Muscle of arm (tissue), 12 donors: Measurements from ENCODE around the gene APEH. TPM values are rescaled to one million over a fixed set of nuclear protein-coding genes. Genes with fewer than 3 reads are reported as not detected.
"Not testable (repeated sequence)": the region's sequence is repeated elsewhere in the genome, so short reads cannot be mapped to it uniquely, and the experiment has no call there.

Source experiments
- DNase-seq: peaks from one replicate; pipeline ENCODE4 v3.0.0-alpha.2; 2013
- polyA plus RNA-seq, 12 donors: library from polyadenylated mRNA; unstranded; fragments of 120-200 nt; gene quantifications; one replicate each; pipeline ENCODE4 v1.2.1, GENCODE V29; 2013; ENCODE audit not compliant: insufficient read length in 12 of 12

Gene APEH
- polyA plus RNA-seq, 12 donors = 46.6 to 86.0 (median 62.3) TPM; not detected in 1

GRCh38 chr3:49666592-49666991 lies 7.6 kb upstream of the APEH start:
- no peak for DNase-seq

DNA sequence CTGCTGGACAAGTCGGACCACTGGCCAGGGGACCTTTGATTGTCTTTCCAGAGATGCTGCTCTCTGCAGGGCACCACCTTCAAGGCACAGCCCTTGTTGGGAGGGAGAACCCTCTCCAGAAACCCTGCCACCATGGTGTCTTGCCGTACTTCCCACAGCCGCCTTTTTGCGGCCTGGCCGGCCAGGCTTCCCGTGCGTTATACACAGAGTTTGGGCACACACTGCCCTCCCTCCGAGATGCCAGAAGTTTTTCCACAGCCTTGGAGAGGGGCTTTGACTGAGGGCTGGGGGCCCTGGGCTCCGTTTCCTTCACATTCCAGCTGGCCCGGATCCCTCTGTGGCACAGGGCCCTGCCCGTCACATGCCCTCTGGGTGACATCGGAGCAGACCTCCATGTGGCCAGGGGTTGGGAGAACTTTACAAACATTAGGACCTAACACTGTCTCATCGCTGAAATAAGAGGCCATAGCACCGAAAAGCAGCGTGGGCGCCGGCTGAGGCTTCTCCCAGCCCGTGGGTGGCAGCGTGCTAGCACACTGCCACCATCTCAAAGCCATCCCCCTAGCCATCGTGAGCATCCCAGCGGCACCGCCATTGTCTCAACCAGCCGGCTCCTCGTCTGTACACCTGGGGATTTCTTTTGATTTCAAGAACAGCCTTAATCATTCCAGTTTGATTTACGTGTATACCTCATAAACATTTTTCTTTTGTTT lies 6.3 kb upstream of the APEH start:
- DNase-seq = no peak

DNA sequence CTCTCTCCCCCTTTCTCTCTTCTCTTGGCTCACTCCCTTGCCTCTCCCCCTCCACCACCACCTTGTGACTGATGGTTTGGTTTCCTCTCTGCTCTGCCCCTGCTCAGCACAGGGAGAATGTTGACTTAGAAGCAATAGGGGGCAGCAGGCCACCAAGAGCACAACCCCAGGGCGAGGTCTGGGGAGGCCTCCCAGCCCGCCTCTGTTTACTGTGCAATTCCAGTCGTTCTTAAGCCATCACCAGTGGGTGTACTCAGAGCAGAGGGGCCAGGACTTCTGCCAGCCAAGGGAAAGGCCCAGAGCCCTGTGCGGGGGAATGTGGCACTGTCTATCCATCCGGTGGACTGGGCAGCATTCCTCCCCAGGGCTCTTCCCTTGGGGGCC lies 5.7 kb upstream of the APEH start:
- no peak for DNase-seq

DNA sequence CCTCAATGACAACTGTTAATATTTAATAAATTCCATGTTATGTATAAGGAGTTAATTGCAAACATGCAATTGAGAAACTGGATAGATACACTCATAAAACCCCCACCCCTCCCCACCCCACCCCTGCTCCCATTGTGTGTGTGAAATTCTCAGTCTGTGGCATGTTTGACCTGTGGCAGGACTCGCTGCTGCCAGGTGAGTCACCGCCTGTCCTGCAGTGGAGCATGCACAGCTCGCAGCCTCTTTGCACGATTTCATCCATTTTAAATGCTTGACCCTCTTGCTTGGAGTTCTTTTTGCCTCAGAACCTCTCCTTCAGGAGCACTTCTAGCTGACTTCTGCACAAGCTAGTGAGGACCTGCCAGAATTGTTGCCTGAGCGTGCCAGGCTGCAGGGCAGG lies 5.3 kb upstream of the APEH start:
- DNase-seq = no peak

GRCh38 chr3:49669352-49669751 lies 4.8 kb upstream of the APEH start:
- DNase-seq = no peak

DNA sequence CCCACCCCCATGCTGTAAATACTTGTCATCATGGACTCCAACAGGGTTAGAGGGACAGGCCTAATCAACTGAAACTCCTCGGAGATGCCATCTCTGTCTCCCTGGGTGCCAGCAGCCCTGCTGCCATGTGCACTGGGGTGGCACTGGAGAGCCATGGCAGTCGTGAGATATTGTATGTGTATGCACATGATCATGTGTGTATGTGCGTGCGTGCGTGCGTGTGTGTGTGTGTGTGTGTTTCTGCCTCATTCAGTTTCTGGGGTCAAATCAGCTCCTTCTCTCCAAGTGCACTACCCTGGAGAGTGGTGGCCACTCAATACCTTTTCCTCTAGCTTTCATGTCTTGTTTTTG lies 3.2 kb upstream of the APEH start:
- DNase-seq = no peak

GRCh38 chr3:49671291-49672288 lies 2.6 kb upstream of the APEH start:
- peak; percentile 63 for DNase-seq

DNA sequence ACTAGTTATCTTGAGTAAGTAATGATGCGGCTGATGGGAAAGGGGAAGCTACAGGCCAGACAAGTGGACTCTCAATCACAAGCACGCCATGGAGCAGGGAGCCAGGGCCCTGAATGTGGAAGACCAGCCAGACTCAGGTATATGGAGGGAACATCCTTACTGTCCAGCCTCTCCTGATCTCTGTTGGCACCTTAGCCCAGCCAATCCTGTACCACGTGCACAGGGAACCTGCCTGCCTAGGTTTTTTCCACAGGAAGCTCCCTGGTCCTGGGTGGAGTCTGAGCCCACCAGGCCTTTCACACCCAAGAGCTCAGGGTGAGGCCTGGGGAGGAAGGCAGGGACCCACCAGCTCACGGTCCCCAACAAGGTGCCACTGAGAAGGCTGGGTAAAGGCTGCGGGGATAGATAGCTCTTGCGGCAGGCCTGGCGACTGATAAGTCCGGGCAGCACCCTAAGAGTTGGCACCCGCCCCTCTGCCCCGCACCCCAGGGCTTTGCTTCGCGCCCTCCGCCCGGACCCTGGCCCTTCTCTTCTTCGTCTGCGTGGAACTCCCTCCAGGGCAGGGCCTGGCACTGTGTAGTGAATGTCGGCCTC lies 933 bp upstream of the APEH start:
- DNase-seq = no peak

GRCh38 chr3:49674497-49674983 lies 389 bp downstream of the APEH start:
- DNase-seq = peak; percentile 13

DNA sequence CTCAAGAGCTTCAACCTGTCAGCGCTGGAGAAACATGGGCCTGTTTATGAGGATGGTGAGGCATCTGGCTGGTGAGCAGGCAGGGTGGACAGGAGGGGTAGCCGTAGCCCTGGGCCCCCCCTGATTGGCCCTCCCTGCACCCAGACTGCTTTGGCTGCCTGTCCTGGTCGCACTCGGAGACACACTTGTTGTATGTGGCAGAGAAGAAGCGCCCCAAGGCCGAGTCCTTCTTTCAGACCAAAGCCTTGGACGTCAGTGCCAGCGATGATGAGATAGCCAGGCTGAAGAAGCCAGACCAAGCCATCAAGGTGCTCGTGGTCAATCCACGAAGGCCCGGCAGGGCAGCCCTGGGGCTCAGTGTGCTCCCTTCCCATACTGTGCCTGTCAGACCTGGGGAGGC lies 1.8 kb downstream of the APEH start:
- DNase-seq = no peak

DNA sequence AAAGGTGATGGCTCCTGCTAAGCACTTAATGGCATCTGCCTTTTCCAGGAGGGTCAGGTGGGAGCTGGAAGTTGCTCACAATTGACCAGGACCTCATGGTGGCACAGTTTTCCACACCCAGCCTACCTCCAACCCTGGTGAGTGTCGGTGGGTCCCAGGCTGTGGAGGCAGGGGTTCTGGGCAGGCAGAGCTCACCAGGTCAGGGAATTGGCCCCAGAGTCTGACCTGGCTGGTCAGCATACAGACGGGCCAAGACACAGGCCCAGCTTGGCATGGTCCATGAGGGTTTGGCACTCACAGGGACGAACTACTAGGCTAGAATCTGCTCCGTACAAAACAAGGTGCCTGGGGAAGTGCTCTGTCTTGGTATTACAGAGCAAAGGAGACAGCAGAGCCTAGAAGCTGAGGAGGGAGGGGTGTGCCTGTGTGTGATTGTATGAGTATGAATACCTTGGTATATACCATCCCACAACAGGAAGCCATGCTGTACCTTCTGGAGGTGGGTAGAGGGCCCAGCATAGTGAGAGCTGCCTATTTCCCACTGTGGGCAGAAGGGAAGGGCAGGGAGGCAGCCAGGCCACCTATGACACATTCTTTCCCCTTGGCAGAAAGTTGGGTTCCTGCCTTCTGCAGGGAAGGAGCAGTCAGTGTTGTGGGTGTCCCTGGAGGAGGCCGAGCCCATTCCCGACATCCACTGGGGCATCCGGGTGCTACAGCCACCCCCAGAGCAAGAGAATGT lies 6.5 kb downstream of the APEH start:
- DNase-seq = no peak

DNA sequence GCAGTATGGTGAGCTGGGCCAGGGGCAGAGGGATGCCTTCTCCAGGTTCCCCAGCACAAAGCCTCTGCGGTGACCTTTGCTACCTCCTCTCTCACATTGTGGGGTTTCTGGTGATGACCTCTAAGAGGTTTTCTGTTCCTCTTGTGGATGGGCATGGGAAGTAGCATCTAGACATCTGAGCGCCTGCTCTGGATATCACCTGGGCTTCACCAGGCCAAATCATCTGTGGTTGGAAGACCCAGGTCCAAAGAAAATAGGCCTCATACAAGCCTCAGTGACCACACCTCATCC lies 7.0 kb downstream of the APEH start:
- DNase-seq = no peak

GRCh38 chr3:49681543-49681942 lies 7.4 kb downstream of the APEH start:
- no peak for DNase-seq

GRCh38 chr3:49683162-49683561 lies 9.0 kb downstream of the APEH start:
- no peak for DNase-seq

- DNase-seq = not testable (repeated sequence)
These were observed 10.3 kb downstream of the APEH start for GRCh38 chr3:49684453-49684852.

DNA sequence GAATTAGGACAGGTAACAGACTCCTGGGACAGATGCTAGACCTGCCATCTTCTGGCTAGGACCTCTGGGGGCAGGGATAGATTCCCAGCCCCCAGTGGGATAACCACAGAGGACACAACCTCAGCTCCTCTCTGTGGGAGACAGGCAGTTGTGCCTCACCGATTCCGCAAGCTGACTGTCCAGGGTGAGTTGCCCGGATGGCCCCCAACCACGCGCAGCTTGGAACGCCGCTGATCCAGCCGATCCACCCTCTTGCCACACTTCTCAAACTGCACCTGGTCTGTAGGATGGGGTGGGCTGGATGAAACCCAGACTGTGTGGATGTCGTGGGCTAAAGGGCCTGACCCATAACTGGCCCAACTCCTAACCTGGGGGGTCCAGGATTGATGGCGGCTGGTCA lies 11.0 kb downstream of the APEH start:
- not testable (repeated sequence) for DNase-seq

GRCh38 chr3:49685846-49686245 lies 11.7 kb downstream of the APEH start:
- DNase-seq = not testable (repeated sequence)

DNA sequence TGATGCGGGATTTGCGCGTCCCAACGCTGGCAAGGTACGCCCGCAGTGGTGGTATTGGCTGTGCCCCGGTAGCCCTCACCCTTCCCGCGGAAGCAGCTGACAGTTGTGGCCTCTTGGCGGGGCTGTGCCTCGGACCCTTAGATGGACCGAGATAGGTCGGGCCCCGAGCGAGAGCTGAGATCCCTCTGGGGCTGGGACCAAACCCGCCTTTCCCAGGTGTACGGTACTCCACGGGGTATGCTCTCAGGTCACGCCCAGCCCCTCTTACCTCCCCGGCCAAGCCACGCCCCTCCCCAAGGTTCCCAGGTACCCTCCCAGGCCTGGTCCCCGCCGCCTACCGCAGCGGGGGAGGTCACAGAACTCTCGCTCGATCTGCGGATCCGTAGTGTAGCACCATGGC lies 12.2 kb downstream of the APEH start:
- not testable (repeated sequence) for DNase-seq

- DNase-seq = not testable (repeated sequence)
These were observed 12.7 kb downstream of the APEH start for GRCh38 chr3:49686769-49687423.

DNA sequence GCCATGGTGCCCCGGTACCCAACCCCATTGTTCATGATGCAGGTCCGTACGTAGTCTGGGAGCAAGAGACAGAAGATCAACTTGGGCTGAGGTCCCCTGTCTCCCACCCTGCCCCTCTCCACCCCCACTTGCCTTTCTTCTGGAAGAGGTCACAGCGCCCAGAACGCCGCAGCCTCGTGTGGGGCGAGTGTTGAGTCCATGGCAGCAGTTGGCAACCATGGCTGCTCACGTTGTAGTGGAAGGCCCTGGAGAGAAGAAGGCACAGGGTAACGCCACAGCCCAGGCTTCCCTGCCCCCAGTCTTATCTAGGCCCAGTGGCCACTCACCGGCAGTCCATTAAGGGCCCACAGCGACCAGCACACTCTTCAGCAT lies 13.3 kb downstream of the APEH start:
- DNase-seq = not testable (repeated sequence)

GRCh38 chr3:49688338-49689045 lies 14.3 kb downstream of the APEH start:
- DNase-seq = not testable (repeated sequence)
